GM19467 (cell line): Measurements from ENCODE around the gene PTK6.

Source experiments
- ATAC-seq: cut with Tn5 transposase; IDR thresholded peaks from one replicate; pipeline ENCODE4 v1.9.1; 2021; ENCODE audit warnings: mild to moderate bottlenecking, moderate library complexity; ENCODE audit not compliant: unreplicated experiment

Gene PTK6

GRCh38 chr20:63570281-63571086 is 33.3 kb upstream of the PTK6 start:
- no peak for ATAC-seq

GRCh38 chr20:63568986-63569949 is 32.1 kb upstream of the PTK6 start:
- ATAC-seq = no peak

- peak; percentile 13 for ATAC-seq
Observed at GRCh38 chr20:63568170-63568981, 31.2 kb upstream of the PTK6 start.

DNA sequence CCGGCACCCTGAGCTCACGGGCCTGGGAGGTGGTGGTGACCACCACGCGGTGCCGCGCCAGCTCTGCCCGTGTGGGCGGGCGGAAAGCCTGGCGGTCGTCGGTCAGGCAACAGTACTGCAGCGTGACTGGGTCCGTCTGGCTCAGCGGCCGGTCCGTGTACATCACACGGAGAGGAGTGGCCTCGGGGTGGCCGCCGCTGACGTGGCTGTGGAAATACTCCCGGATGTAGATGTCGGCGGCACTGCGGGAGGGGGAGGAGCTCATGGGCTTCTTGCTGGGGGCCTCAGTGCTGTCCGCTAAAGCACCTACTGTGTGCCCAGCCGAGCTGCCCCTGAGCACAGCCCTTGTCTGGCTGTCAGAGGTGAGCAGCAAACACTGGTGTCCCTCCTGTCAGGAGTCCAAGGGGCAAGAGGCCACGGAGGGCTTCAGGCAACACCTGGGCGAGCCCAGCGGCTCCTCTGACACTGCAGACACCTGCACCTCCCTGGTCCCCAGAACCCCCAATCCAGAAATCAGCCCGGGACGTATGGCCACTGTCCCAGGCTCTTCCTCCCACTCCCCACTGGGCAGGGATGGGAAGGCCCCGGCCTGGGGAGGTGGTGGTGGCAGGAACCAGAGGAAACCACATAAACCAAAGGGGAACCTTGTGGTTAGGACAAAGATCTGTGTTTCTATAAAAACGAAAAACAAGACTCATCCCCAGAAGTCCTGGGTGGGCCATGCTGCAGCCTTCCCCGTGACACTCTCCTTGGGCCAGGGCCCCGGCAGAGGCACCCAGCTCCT is 30.4 kb upstream of the PTK6 start:
- peak; percentile 46 for ATAC-seq

DNA sequence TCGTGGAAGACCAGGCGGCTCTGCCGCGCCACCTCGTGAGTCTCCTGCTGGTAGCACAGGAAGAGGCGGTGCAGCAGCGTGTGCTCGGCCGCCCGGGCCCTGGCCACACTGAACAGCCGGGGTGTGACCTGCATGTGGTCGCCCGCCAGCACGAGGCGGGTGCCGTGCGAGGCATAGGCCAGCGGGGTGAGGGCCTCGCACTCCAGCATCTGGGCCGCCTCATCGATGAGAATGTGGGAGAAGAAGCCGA is 29.9 kb upstream of the PTK6 start:
- ATAC-seq = no peak

GRCh38 chr20:63566395-63567135 is 29.4 kb upstream of the PTK6 start:
- no peak for ATAC-seq

DNA sequence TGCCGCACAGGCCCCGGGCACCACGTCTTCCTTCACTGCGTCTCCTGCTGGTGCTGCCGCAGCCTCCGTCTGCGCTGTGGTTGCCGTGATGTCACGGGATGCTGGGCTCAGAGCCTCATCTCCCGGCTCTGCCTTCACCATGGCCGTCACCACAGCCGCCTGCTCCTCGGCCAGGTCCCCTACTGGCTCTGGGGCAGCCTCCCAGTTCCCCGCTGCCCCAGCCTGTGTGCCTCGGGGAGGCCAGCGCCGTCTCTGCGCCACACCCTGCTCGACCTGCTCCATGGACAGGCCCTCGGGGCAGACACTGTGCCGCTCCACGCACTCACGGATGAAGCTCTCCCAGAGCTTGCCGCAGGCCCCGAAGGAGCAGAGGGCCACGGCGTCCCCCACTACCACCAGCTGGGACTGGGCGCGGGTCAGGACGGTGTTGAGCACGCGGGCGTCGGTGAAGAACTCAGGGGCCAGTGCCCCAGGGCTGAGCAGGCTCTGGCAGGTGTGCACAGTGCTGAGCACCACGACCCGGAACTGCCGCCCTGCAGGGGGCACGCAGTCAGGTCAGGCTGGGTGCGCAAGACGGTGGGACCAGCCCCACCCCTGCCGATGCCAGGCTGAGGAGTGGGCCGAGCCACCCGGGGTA is 28.6 kb upstream of the PTK6 start:
- no peak for ATAC-seq

- no peak for ATAC-seq
Observed at GRCh38 chr20:63565021-63565698, 28.0 kb upstream of the PTK6 start.

GRCh38 chr20:63564036-63564810 is 27.0 kb upstream of the PTK6 start:
- no peak for ATAC-seq

DNA sequence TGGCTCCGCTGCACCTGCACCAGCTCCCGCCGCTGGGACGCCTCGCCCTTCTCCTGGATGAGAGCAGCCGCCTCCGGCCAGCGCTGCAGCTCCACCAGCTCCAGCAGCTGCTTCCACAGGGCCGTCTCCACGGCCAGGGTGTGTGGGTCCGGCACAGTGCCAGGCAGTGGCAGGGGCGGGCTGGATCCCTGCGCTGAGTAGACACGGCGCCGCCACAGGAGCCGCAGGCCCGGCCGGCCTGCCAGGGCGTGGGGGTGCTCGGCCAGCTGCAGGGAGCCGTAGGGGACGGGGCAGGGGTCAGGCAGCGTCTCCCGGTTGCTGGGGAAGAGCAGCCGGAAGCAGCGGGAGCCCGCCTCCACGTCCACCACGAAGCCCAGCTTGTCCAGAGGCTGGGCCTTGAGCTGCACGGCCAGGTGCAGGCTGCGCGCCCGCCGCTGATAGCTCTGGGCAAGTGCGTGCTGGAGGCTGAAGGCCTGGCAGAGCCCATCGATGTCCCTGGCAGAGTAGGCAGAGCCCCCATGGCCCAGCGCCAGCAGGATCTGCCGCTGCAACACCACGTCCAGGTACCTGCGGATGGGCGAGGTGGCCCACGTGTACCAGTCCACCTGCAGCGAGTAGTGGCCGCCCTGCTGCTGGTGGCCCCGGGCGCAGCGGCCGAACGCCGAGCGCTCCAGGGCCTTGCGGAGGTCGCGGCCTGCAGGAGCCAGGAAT is 26.2 kb upstream of the PTK6 start:
- no peak for ATAC-seq

GRCh38 chr20:63562461-63563224 is 25.5 kb upstream of the PTK6 start:
- no peak for ATAC-seq

DNA sequence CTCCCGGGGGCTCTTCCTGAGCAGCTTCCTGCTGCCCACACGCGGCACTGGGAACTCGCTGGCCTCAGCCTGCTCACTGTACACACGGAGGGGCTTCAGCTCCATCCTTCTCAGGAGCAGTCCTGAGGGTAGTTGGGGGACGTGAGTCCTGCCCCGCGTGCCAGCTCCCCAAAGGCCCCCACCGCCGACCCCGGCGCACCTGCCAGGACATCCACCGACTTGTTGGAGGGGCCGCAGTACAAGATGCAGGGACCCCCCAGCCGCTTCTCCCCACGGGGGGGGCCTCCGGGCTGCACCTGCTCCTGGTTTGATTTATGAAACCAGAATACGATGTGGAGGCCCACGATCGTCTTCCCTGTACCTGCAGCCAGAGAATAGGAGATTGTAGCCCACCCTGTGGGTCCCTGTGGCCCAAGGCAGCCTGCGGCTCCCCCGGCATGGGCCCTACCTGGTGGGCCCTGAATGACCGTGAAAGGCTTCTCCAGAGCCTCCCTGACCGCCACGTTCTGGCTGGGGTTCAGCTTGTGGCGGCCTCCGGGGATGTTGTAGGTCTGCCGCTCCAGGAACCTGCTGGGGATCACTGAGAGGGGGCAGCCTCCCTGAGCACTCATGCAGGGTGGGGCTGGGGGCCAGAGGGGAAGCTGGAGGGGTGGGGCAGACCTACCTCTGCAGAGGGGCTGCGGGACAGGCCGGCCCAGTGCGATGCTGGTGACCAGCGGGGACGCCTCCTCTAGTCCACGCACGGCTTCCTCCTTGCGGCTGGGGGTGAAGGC is 24.6 kb upstream of the PTK6 start:
- ATAC-seq = no peak

GRCh38 chr20:63560856-63561609 is 23.9 kb upstream of the PTK6 start:
- ATAC-seq = no peak

- no peak for ATAC-seq
Observed at GRCh38 chr20:63560333-63560805, 23.2 kb upstream of the PTK6 start.
